ENCODE data around the gene CRAMP1.

Gene CRAMP1

GRCh38 chr16:1654505-1655268, 42.5 kb downstream of the CRAMP1 start:
- no peak for DNase-seq
- Histone ChIP-seq H3K27me3 (no peaks in the 10 kb centered on the region), H3K36me3 (peaks cover 19% of the 10 kb centered on the region), H3K4me3 (ENCODE audit: low read depth, low read length) (no peak overlapping the region), H3K9me3 (no peaks in the 10 kb centered on the region), H3K4me1 (no peaks in the 10 kb centered on the region)
- TF ChIP-seq CTCF (IDR thresholded peaks at IDR 0.05; ENCODE audit: low read depth, low read length), result no peak

GRCh38 chr16:1655269-1655807, 43.2 kb downstream of the CRAMP1 start:
- H3K4me3 ChIP-seq (ENCODE audit: low read depth, low read length), result no peak overlapping the region
- no peak for TF ChIP-seq CTCF (IDR thresholded peaks at IDR 0.05; ENCODE audit: low read depth, low read length)
- peaks cover 26% of the 10 kb centered on the region for H3K36me3 ChIP-seq
- DNase-seq, result no peak
- H3K4me1 ChIP-seq, result no peaks in the 10 kb centered on the region
- no peaks in the 10 kb centered on the region for H3K27me3 ChIP-seq
- H3K9me3 ChIP-seq, result no peaks in the 10 kb centered on the region

- TF ChIP-seq CTCF (IDR thresholded peaks at IDR 0.05; ENCODE audit: low read depth, low read length), result no peak
- no peaks in the 10 kb centered on the region for H3K27me3 ChIP-seq
- no peak overlapping the region for H3K4me3 ChIP-seq (ENCODE audit: low read depth, low read length)
- DNase-seq, result no peak
- no peaks in the 10 kb centered on the region for H3K9me3 ChIP-seq
- H3K4me1 ChIP-seq, result no peaks in the 10 kb centered on the region
- H3K36me3 ChIP-seq, result peaks cover 31% of the 10 kb centered on the region
Observed at GRCh38 chr16:1655909-1656807, 44.0 kb downstream of the CRAMP1 start.

- Histone ChIP-seq H3K9me3 (no peaks in the 10 kb centered on the region), H3K27me3 (no peaks in the 10 kb centered on the region), H3K36me3 (peaks cover 31% of the 10 kb centered on the region), H3K4me3 (ENCODE audit: low read depth, low read length) (no peak overlapping the region), H3K4me1 (no peaks in the 10 kb centered on the region)
- peak; percentile 34 for DNase-seq
- TF ChIP-seq CTCF (IDR thresholded peaks at IDR 0.05; ENCODE audit: low read depth, low read length), result no peak
Observed at GRCh38 chr16:1656808-1657617, 44.9 kb downstream of the CRAMP1 start.

GRCh38 chr16:1657841-1658240, 45.7 kb downstream of the CRAMP1 start:
- peaks cover 37% of the 10 kb centered on the region for H3K36me3 ChIP-seq
- H3K4me1 ChIP-seq, result no peaks in the 10 kb centered on the region
- no peaks in the 10 kb centered on the region for H3K9me3 ChIP-seq
- no peak overlapping the region for H3K4me3 ChIP-seq (ENCODE audit: low read depth, low read length)
- no peaks in the 10 kb centered on the region for H3K27me3 ChIP-seq
- DNase-seq, result no peak
- TF ChIP-seq CTCF (IDR thresholded peaks at IDR 0.05; ENCODE audit: low read depth, low read length), result no peak

Measured in BE2C (cell line).